Stimulated activated CD8-positive, alpha-beta memory T cell treated with anti-CD3 and anti-CD28 coated beads, Interleukin-12 subunit alpha, Interleukin-12 subunit beta, amount 100 ng/mL, for 24 hours (primary cell): ENCODE data around the gene HIVEP1.
"Not testable (repeated sequence)": the region's sequence is repeated elsewhere in the genome, so short reads cannot be mapped to it uniquely, and the experiment has no call there.

Experiments used
- DNase-seq: peaks from one replicate; pipeline ENCODE4 v3.0.0-alpha.2; 2020; ENCODE audit errors: extremely low read depth

HIVEP1 gene

GRCh38 chr6:12083763-12084162, 71.7 kb downstream of the HIVEP1 start:
- DNase-seq, result no peak

- no peak for DNase-seq
These were observed 72.6 kb downstream of the HIVEP1 start for GRCh38 chr6:12084681-12085080.

- DNase-seq, result no peak
These were observed 76.4 kb downstream of the HIVEP1 start for GRCh38 chr6:12088531-12088930.

DNA sequence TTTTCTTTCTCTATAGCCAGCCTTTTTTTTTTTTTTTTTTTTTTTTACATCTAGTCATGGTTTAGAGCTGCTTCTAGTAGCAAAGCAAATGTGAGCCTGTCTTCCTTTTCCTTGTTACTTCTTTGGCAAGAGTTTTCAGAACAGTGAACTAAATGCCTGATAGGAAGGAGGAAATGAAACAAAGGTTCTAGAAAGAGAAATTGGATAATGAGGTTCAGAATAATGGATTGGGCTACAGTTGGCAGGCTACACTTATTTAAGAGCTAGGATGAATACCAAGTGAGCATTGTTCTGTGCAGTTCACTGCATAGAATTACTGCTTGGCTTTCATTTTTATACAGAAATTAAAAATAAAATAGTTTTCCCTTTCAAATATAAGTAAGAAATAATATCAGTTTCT, 78.6 kb downstream of the HIVEP1 start:
- no peak for DNase-seq

GRCh38 chr6:12092762-12093161, 80.7 kb downstream of the HIVEP1 start:
- DNase-seq, result no peak

DNA sequence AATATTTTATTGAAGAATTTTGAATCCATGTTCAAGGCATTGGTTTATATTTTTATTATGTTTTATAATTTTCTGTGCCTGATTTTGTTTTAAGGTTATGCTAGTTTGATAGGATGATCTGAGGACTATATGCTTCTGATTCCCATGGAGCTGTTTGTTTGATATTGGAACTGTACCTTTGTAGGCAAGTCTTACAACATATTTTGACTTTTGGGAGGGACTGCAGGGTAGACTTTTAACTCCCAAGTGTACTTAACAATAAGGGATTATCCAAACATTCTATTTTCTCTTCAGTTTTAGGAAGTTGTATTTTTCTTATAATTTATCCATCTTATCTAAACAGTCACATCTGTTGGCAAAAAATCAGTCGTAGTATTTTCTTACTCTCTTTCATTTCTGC, 82.6 kb downstream of the HIVEP1 start:
- no peak for DNase-seq

DNA sequence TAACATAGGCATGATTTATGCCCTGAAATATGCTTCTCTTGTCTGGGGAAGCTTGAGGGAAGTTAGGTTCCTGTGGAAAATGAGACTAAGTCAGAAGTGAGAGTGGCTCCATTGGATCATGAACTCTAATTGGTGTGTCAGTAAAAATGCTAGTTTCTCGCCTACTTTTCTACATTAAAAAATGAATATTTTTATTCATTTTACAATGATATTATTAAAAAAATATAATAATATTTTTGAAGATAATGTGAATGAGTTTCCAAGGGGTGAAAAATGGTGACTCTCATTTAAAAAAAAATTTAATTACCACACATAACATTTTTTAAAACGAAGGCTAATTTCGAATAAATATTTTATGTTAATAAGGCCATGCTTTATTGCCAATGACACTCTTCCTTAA, 84.2 kb downstream of the HIVEP1 start:
- no peak for DNase-seq

GRCh38 chr6:12097791-12098190, 85.7 kb downstream of the HIVEP1 start:
- no peak for DNase-seq

DNA sequence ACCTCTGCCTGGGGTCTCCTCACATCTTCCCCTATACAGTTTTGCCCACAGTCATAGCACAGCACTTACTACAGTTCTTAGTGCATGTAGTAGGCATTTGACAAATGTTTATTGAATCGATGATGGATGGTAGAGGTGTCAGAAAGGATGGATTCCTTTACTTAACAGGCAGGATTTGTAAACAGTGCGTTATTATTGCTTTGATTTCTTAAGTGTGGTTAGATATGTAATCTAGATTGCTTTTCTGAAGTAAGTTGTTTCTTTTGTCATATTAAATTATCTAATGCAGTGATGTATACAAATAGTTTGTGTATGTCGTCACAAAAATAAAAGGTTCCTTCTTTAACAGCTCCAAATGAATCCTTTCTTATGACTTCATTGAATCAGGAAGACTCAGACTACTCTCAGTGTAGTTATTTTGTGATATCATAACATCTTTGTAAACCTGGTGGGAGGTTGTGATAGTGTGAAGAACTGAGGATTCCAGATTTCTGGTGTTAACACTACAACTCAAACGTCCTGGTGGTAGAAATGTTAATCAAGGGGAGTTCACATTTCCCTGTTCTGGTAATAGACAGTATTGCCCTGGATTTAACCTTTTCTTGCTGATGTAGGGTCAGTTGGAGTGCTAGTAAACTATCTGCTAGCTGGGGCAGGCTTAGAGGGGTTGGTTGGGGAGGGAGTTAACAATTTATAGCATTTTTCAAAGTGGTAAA, 87.7 kb downstream of the HIVEP1 start:
- DNase-seq, result no peak

- no peak for DNase-seq
These were observed 88.9 kb downstream of the HIVEP1 start for GRCh38 chr6:12101048-12101447.

DNA sequence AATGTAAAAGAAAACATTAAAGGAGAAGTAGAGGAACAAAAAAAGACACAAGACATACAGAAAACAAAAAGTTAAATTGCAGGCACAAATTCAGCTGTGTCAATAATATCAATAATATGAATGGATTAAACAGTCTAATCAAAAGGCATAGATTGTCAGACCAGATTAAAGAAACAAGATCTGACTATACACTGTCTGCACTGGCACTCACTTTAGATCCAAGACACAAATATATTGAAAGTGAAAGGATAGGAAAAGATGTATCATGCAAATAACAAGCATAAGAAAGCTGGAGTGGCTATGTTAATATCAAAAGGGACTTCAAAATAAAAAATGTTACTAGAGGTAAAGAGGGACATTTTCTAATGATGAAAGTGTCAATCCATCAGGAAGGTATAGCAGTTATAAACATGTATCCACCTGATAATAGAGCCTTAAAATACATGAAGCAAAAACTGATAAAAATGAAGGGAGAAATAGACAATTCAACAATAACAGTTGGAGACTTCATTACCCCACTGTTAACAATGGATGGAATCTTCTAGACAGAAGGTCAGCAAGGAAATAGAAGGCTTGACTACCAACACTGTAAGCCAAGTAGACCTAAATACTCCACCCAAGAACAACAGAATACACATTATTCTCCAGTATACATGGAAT, 89.7 kb downstream of the HIVEP1 start:
- no peak for DNase-seq

- no peak for DNase-seq
These were observed 90.2 kb downstream of the HIVEP1 start for GRCh38 chr6:12102350-12102749.

DNA sequence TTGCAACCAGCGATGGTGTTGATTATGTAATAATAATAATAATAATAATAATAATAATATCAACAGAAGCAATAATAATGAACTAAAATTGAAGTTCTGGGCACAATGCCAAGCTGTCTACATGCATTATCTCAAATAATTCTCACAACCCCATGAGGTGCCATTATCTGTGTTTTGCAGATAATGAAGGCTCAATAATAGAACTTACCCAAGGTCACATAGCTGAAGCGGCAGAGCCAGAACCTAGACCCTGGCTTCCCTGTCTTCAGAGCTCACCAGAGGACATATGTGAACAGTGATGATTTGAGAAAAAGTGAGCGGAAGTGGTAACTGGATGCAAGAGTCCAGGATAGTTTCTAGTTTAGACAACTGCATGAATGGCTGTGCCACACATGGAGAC, 91.0 kb downstream of the HIVEP1 start:
- no peak for DNase-seq

- DNase-seq, result no peak
These were observed 93.2 kb downstream of the HIVEP1 start for GRCh38 chr6:12105271-12105670.

GRCh38 chr6:12108376-12108775, 96.3 kb downstream of the HIVEP1 start:
- DNase-seq, result not testable (repeated sequence)

GRCh38 chr6:12110523-12111362, 98.6 kb downstream of the HIVEP1 start:
- DNase-seq, result no peak

DNA sequence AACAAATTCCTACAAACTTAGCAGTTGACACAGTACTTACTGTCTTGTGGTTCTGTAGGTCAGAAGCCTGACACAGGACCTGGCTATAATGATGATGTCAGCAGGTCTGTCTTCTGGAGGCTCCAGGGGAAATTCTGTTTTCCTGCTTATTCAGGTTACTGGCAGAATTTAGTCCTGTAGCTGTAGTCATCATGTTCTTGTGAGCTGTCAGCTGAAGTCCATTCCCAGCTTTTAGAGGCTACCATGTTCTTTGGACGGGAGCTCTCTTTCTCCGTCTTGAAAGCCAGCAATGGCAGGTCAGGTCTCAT, 99.2 kb downstream of the HIVEP1 start:
- DNase-seq, result no peak

- DNase-seq, result no peak
These were observed 100.6 kb downstream of the HIVEP1 start for GRCh38 chr6:12112540-12113189.

DNA sequence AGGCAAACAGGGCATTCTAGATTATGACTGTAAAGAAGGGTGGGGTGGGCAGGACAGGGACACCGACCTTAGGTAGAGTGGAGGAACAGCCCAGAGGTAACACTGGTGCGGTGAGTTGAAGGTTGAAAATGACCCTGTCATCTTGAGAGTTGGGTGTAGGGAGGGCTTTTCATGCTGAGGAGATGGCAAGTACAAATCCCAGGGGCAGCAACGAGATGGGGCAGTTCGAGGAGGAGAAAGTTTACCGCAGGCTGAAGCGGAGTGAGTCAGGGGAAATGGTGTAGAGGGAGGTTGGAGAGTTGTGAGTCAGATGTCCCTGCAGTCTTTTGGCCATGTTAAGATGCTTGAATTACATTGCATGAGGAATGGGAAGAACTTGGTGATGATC, 101.1 kb downstream of the HIVEP1 start:
- DNase-seq, result no peak

DNA sequence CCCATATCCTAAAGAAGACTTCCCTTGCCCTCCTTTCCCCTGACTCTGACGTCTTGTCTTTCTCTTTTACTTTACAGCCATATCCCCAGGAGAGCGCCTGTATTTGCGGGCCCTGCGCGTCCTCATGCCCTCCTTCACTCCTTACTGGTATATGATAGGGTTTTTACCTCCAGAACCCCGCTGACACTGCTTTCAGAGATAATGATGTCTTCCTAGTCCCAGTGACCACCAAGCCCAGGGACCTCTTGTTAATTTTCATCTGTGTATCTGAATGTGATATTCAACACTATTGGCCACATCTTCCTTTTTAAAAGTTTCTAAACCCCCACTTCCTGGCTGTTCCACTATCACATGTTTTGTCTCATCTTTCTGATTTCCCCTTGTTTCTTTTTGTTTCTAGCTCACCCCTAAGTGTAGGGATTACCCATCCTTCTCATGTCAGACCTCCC, 102.0 kb downstream of the HIVEP1 start:
- no peak for DNase-seq

DNA sequence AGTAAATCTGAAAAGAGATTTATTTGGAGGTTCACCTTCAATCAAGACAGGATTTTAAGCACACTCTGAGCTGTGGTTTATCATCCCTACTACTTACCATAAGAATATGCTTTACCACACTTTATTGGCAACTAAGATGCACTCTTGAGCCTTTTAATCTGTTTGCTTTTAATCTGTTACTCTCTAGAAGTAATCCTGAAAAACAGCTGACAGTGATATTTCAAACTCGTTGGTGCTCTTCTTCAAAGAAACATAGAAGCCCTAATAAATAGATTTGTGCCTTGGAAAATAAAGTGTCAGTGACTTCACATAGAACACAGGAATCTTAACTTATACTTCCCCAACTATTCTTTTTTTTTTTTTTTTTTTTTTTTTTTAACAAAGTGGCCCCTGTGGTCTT, 102.9 kb downstream of the HIVEP1 start:
- no peak for DNase-seq

DNA sequence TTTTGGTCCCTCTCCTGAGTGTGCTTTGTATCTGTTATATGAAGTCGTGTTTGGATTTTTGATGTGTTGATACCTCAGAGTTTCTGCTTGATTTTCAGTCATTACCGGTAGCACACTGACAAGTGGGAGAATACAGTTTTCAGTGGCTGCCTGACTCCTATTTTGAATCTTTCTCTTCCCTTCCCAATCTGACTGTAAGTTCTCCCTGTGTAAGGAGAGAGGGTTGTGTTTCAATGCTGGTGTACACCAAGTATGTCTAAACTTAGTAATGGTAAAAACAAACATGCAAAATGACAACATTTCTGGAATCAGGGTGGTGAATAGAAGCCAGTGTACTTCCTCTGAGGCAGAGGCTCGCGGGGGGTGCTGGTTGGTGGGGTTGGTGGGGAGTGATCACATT, 103.4 kb downstream of the HIVEP1 start:
- no peak for DNase-seq
